K562 (cell line): ENCODE measurements around the gene AMBRA1. TPM values are rescaled to one million over a fixed set of nuclear protein-coding genes. Genes with fewer than 3 reads are reported as not detected.

ENCODE experiments used
- ARID3A ChIP-seq: IDR thresholded peaks from 2 replicates; pipeline ENCODE4 v1.6.1; 2012; ENCODE audit warnings: low read depth, low read length, improper control_type of control experiment, borderline replicate concordance
- CC2D1A ChIP-seq: fragments of 450-650 bp; IDR thresholded peaks from 2 replicates; pipeline ENCODE4 v1.6.1; 2017; ENCODE audit warnings: mild to moderate bottlenecking
- CHD4 ChIP-seq: fragments of 200-600 bp; sonication (generic); IDR thresholded peaks from 3 replicates; pipeline ENCODE4 v1.6.1; 2012; ENCODE audit warnings: low read depth, mild to moderate bottlenecking, mixed read lengths, low read length, inconsistent platforms; ENCODE audit not compliant: insufficient read depth, insufficient replicate concordance, poor library complexity, severe bottlenecking
- FOXO4 ChIP-seq: fragments of 450-650 bp; formaldehyde crosslinking; IDR thresholded peaks from 2 replicates; pipeline ENCODE4 v1.4.0; 2020; ENCODE audit warnings: mild to moderate bottlenecking, moderate library complexity
- HDAC8 ChIP-seq: fragments of 450-650 bp; IDR thresholded peaks from 2 replicates; pipeline ENCODE4 v1.6.1; 2016; ENCODE audit warnings: mild to moderate bottlenecking, missing genetic modification characterization, moderate library complexity, missing compliant biosample characterization
- HIVEP1 ChIP-seq: fragments of 250-450 bp; sonication (Bioruptor Pico); IDR thresholded peaks from 2 replicates; pipeline ENCODE4 v1.4.0; 2020; ENCODE audit warnings: mild to moderate bottlenecking
- HMG20B ChIP-seq: fragments of 250-450 bp; sonication (Bioruptor Pico); IDR thresholded peaks from 2 replicates; pipeline ENCODE4 v1.5.0; 2021; ENCODE audit warnings: mild to moderate bottlenecking
- HNRNPUL1 ChIP-seq: fragments of 200-400 bp; formaldehyde crosslinking; IDR thresholded peaks from 2 replicates; pipeline ENCODE4 v1.6.1; 2017; ENCODE audit warnings: low read length
- KAT7 ChIP-seq: sonication (generic); formaldehyde crosslinking; IDR thresholded peaks from 2 replicates; pipeline ENCODE4 v1.8.0; 2022; ENCODE audit warnings: missing genetic modification reagents, mild to moderate bottlenecking, borderline replicate concordance
- LCOR ChIP-seq: sonication (generic); formaldehyde crosslinking; IDR thresholded peaks from 2 replicates; pipeline ENCODE4 v1.8.0; 2022; ENCODE audit warnings: mild to moderate bottlenecking, missing genetic modification reagents
- MAFG ChIP-seq: fragments of 450-650 bp; conservative IDR thresholded peaks from 2 replicates; pipeline ENCODE4 v1.6.1; 2016; ENCODE audit warnings: missing genetic modification characterization, missing compliant biosample characterization
- MAFK ChIP-seq: IDR thresholded peaks from 2 replicates; pipeline ENCODE4 v1.6.1; 2011; ENCODE audit warnings: low read length, improper control_type of control experiment
- RBM34 ChIP-seq: fragments of 200-400 bp; formaldehyde crosslinking; IDR thresholded peaks from 2 replicates; pipeline ENCODE4 v1.6.1; 2018; ENCODE audit warnings: low read length, borderline replicate concordance; ENCODE audit not compliant: insufficient read depth
- STAT6 ChIP-seq: sonication (generic); formaldehyde crosslinking; IDR thresholded peaks from 2 replicates; pipeline ENCODE4 v1.8.1; 2023; ENCODE audit warnings: mild to moderate bottlenecking, missing genetic modification reagents
- TCF7 ChIP-seq: sonication (generic); IDR thresholded peaks from 2 replicates; pipeline ENCODE4 v1.6.1; 2016; ENCODE audit warnings: antibody characterized with exemption, borderline replicate concordance
- ZKSCAN3 ChIP-seq: fragments of 250-450 bp; sonication (Bioruptor Pico); IDR thresholded peaks from 2 replicates; pipeline ENCODE4 v1.4.0; 2020
- ZNF12 ChIP-seq: sonication (generic); formaldehyde crosslinking; IDR thresholded peaks from 2 replicates; pipeline ENCODE4 v1.4.0; 2020; ENCODE audit warnings: mild to moderate bottlenecking, missing genetic modification reagents
- ZNF780A ChIP-seq: fragments of 250-450 bp; sonication (Bioruptor Pico); IDR thresholded peaks from 2 replicates; pipeline ENCODE4 v1.5.0; 2021; ENCODE audit warnings: mild to moderate bottlenecking
- polyA plus RNA-seq, 8 experiments: library from polyadenylated mRNA; depleted of rRNA in 4 of 8; stranded (reverse) in 5 of 8; unstranded in 3 of 8; fragments of >200 nt; fragmentation: Nextera tagmentation in 2 of 8; fragmentation: Illumina TruSeq in 1 of 8; extraction: Ambion mirVana in 2 of 8; extraction: Trizol in 1 of 8; gene quantifications; 2 replicates each; pipeline versions ENCODE4 v1.2.1 to v1.2.3, GENCODE V29; 2011 to 2014; ENCODE audit warnings: inconsistent platforms in 1 of 8, missing spikeins in 1 of 8
- total RNA-seq, 7 experiments: library from RNA; depleted of rRNA in 6 of 7; stranded (reverse); fragments of >200 nt in 6 of 7; fragmentation: Illumina TruSeq in 2 of 7; extraction: Trizol in 2 of 7; gene quantifications; 2 replicates each; pipeline versions ENCODE4 v1.2.1 to v1.2.3, GENCODE V29; 2011 to 2021; ENCODE audit warnings: low replicate concordance in 1 of 7
- TF ChIP-seq, protein P1 (sequence below), 2 experiments: fragments of 450-650 bp in 1 of 2; sonication (generic) in 1 of 2; formaldehyde crosslinking in 1 of 2; IDR thresholded peaks in 1 of 2; conservative IDR thresholded peaks in 1 of 2; 2 replicates each; pipeline versions ENCODE4 v1.6.1 to v1.8.1; 2016 to 2023; ENCODE audit warnings: mild to moderate bottlenecking in 2 of 2, moderate library complexity in 2 of 2, inconsistent platforms in 1 of 2, missing genetic modification reagents in 1 of 2
- TF ChIP-seq, protein P2 (sequence below): fragments of 200-800 bp; sonication (Bioruptor generic); IDR thresholded peaks from 2 replicates; pipeline ENCODE4 v1.6.1; 2017; ENCODE audit warnings: missing genetic modification characterization, missing compliant biosample characterization

The AMBRA1 gene
- total and polyA plus RNA-seq, 9 of the 15 experiments (the other 6 are each of a cell fraction or from before 2014, with no cell fraction given): 0.15 to 24.5 (median 13.0) TPM

DNA sequence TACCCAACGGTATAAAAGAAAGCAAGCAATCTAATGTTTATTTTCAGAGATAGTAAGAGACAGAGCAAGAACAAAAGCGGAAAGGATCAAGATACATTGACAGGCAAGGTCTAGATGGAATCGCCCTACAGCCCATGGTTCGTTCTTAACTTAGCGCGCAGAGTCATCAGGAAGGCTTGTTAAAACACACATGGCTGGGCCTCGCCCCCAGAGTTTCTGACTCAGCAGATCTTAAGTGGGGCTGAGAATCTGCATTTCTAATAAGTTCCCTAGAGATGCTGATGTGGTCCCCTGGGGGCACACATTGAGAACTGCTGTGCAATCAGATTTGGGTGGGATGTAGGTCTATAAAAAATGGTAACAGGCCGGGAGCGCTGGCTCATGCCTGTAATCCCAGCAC lies 166.5 kb downstream of the AMBRA1 start (continued):
- TF ChIP-seq FOXO4: no peak
- TF ChIP-seq MAFG (tag): peak; percentile 98
- TF ChIP-seq ZNF12: no peak
- TF ChIP-seq HIVEP1 (CRISPR knock-in tag): no peak
- no peak for TF ChIP-seq CHD4
- TF ChIP-seq STAT6 (CRISPR knock-in tag): no peak
- no peak for TF ChIP-seq HMG20B
- no peak for TF ChIP-seq HNRNPUL1
- TF ChIP-seq, protein P1, sequence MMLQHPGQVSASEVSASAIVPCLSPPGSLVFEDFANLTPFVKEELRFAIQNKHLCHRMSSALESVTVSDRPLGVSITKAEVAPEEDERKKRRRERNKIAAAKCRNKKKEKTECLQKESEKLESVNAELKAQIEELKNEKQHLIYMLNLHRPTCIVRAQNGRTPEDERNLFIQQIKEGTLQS (IDR thresholded peaks at IDR 0.05): peak; percentile 36; the same call in 1 of the 2 replicates
- TF ChIP-seq, protein P1 (CRISPR knock-in tag; conservative IDR thresholded peaks at IDR 0.05): 0 out of 2 replicates have a peak, but pooled peaks have one; percentile 34
- TF ChIP-seq, protein P2, sequence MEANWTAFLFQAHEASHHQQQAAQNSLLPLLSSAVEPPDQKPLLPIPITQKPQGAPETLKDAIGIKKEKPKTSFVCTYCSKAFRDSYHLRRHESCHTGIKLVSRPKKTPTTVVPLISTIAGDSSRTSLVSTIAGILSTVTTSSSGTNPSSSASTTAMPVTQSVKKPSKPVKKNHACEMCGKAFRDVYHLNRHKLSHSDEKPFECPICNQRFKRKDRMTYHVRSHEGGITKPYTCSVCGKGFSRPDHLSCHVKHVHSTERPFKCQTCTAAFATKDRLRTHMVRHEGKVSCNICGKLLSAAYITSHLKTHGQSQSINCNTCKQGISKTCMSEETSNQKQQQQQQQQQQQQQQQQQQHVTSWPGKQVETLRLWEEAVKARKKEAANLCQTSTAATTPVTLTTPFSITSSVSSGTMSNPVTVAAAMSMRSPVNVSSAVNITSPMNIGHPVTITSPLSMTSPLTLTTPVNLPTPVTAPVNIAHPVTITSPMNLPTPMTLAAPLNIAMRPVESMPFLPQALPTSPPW (CRISPR knock-in tag): no peak; the same call in 1 of the 2 replicates
- TF ChIP-seq ZKSCAN3 (CRISPR knock-in tag): no peak
- no peak for TF ChIP-seq HDAC8 (tag)
- no peak for TF ChIP-seq RBM34
- TF ChIP-seq ARID3A: no peak
- no peak for TF ChIP-seq TCF7
- TF ChIP-seq MAFK: peak; percentile 97
- no peak for TF ChIP-seq CC2D1A
- no peak for TF ChIP-seq KAT7 (CRISPR knock-in tag)
- TF ChIP-seq LCOR (CRISPR knock-in tag): no peak
- no peak for TF ChIP-seq ZNF780A
